DOHH2 (cell line): ENCODE results near the gene ZNF101.

Source experiments
- H3F3A ChIP-seq: fragments of 200-600 bp; sonication (generic), shearing (Covaris generic); 2 replicates; pipeline ENCODE4 v1.6.0; 2016; ENCODE audit warnings: antibody characterized with exemption, mild to moderate bottlenecking; ENCODE audit not compliant: control insufficient read depth, insufficient read depth
- H3K27ac ChIP-seq: fragments of 200-600 bp; sonication (generic); 2 replicates; pipeline ENCODE4 v1.5.1; 2014; ENCODE audit warnings: low read depth, mild to moderate bottlenecking, low read length, moderate library complexity
- H3K27me3 ChIP-seq: fragments of 200-600 bp; sonication (generic); 2 replicates; pipeline ENCODE4 v1.6.1; 2014; ENCODE audit warnings: mild to moderate bottlenecking, low read length, mixed read lengths; ENCODE audit not compliant: control insufficient read depth
- H3K36me3 ChIP-seq: fragments of 200-600 bp; sonication (generic); 2 replicates; pipeline ENCODE4 v1.6.1; 2014; ENCODE audit warnings: mild to moderate bottlenecking, low read length, moderate library complexity, mixed read lengths; ENCODE audit not compliant: control insufficient read depth
- H3K4me1 ChIP-seq: fragments of 200-600 bp; sonication (generic); 2 replicates; pipeline ENCODE4 v1.6.1; 2014; ENCODE audit warnings: mild to moderate bottlenecking, low read length, mixed read lengths; ENCODE audit not compliant: control insufficient read depth
- H3K4me2 ChIP-seq: fragments of 200-600 bp; sonication (generic); 2 replicates; pipeline ENCODE4 v1.6.0; 2014; ENCODE audit warnings: mild to moderate bottlenecking, low read length, moderate library complexity
- H3K4me3 ChIP-seq: fragments of 200-600 bp; sonication (generic); 2 replicates; pipeline ENCODE4 v1.5.1; 2014; ENCODE audit warnings: mild to moderate bottlenecking, low read length, mixed read lengths
- H3K79me2 ChIP-seq: fragments of 200-600 bp; sonication (generic); 2 replicates; pipeline ENCODE4 v1.6.1; 2014; ENCODE audit warnings: mild to moderate bottlenecking, low read length, mixed read lengths; ENCODE audit not compliant: control insufficient read depth
- H3K9me2 ChIP-seq: fragments of 200-600 bp; sonication (generic); replicated peaks from 2 replicates; pipeline ENCODE4 v1.6.1; 2014; ENCODE audit warnings: mild to moderate bottlenecking, low read length, mixed read lengths; ENCODE audit not compliant: control insufficient read depth
- H3K9me3 ChIP-seq: fragments of 200-600 bp; sonication (generic); 2 replicates; pipeline ENCODE4 v1.6.1; 2014; ENCODE audit warnings: antibody characterized with exemption, low read length, mixed read lengths; ENCODE audit not compliant: control insufficient read depth, insufficient read depth
- H4K20me1 ChIP-seq: fragments of 200-600 bp; sonication (generic); 2 replicates; pipeline ENCODE4 v1.6.0; 2014; ENCODE audit warnings: low read depth, mild to moderate bottlenecking, antibody characterized with exemption, low read length, moderate library complexity; ENCODE audit not compliant: control insufficient read depth, insufficient read depth
- CTCF ChIP-seq: fragments of 200-600 bp; sonication (generic); IDR thresholded peaks from one replicate; pipeline ENCODE4 v1.5.1; 2014; ENCODE audit warnings: antibody characterized with exemption, mild to moderate bottlenecking, low read depth, low read length; ENCODE audit not compliant: poor library complexity, severe bottlenecking
- EZH2phosphoT487 ChIP-seq: fragments of 200-600 bp; sonication (generic); IDR thresholded peaks from 2 replicates; pipeline ENCODE4 v1.6.1; 2017; ENCODE audit warnings: borderline replicate concordance, mild to moderate bottlenecking, antibody characterized with exemption, low read length, moderate library complexity, mixed read lengths

Gene ZNF101

DNA sequence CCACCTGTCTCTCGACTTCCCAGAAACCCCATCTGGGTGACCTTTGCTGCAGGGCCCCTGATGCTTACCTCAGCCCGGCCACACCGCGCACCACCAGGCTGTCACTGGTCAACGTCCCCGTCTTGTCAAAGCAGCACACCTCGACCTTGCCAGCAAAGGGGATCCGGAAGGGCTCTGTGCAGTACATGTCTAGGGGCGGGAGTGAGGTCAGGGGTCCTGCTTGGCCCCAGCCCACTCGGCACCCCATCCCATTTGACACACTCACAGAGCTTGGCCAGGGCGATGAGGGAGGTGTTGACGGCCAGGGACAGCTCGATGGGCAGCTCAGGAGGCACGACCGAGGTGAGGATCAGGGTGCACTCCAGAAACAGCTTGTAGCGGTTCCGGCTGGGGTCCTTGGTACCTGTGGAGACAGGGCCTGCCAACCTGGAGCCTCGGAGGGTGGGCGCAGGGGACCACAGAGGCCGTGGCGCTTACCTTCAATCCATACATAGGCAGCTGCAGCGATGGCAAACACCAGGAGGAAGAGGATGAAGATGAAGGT, 13.5 kb upstream of the ZNF101 start:
- no peaks in the 10 kb centered on the region for H3F3A ChIP-seq
- H3K79me2 ChIP-seq: peaks cover 19% of the 10 kb centered on the region
- no peaks in the 10 kb centered on the region for H3K4me1 ChIP-seq
- H3K36me3 ChIP-seq: peaks cover 98% of the 10 kb centered on the region
- H3K4me2 ChIP-seq: no peak overlapping the region
- TF ChIP-seq CTCF: no peak
- no peak for TF ChIP-seq EZH2phosphoT487
- no peak overlapping the region for H3K4me3 ChIP-seq
- no peaks in the 10 kb centered on the region for H3K27me3 ChIP-seq
- H4K20me1 ChIP-seq: no peaks in the 10 kb centered on the region
- no peaks in the 10 kb centered on the region for H3K9me2 ChIP-seq
- H3K27ac ChIP-seq: no peak overlapping the region
- no peaks in the 10 kb centered on the region for H3K9me3 ChIP-seq

DNA sequence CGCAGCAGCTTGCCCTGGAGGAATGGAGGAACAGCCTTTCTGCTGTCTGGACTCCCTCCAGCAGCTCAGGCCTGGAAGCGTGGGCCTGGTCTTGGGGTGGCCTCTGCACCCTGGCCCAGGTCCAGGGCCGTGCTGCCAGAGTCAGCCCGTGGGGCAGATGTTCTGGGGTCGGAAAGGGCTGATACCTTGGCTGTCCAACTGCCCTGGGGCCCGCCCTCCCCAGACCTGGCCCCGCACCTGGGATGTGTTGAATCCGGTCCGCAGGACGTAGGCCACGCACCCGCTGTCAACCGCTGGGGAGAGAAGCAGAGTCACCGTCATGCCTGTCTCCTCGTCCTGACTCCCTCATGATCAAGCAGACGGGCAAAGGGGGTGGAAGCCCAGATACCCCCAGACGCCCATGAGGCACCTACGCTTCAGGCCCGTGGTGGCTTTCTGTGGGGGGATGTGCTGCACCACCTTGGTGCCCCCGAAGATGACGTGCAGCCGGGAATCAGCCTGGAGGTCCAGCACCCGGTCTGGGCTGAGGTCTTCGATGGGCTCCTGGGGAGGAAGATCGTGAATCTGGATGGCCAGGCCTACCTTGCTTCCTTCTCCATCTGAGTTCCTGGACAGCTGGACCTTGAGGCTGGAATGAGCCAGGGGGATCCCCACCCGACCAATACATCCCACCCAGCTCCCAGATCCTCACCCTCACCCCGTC, 12.8 kb upstream of the ZNF101 start:
- H3K4me2 ChIP-seq: no peak overlapping the region

GRCh38 chr19:19656451-19657396, 11.9 kb upstream of the ZNF101 start:
- peaks cover 35% of the 10 kb centered on the region for H3K79me2 ChIP-seq
- no peaks in the 10 kb centered on the region for H3K9me2 ChIP-seq
- peaks cover 93% of the 10 kb centered on the region for H3K36me3 ChIP-seq
- H3K27me3 ChIP-seq: no peaks in the 10 kb centered on the region
- H4K20me1 ChIP-seq: peaks cover 7% of the 10 kb centered on the region
- H3K9me3 ChIP-seq: no peaks in the 10 kb centered on the region
- H3K4me1 ChIP-seq: peaks cover 8% of the 10 kb centered on the region
- peaks cover 4% of the 10 kb centered on the region; the same call in 1 of the 2 replicates for H3F3A ChIP-seq
- TF ChIP-seq CTCF (no peak), EZH2phosphoT487 (no peak)
- no peak overlapping the region for H3K4me3 ChIP-seq
- H3K27ac ChIP-seq: no peak overlapping the region
- no peak overlapping the region for H3K4me2 ChIP-seq

More for the DNA sequence above, 12.8 kb upstream of the ZNF101 start:
- Histone ChIP-seq H3K27ac (no peak overlapping the region), H3F3A (no peaks in the 10 kb centered on the region), H3K9me2 (no peaks in the 10 kb centered on the region), H3K27me3 (no peaks in the 10 kb centered on the region), H3K36me3 (peaks cover 93% of the 10 kb centered on the region), H3K9me3 (no peaks in the 10 kb centered on the region), H3K4me1 (no peaks in the 10 kb centered on the region), H3K4me3 (no peak overlapping the region), H4K20me1 (no peaks in the 10 kb centered on the region), H3K79me2 (peaks cover 26% of the 10 kb centered on the region)
- no peak for TF ChIP-seq CTCF
- TF ChIP-seq EZH2phosphoT487: no peak
